Neuronal stem cell (in vitro differentiated cells): Measurements from ENCODE around the gene SEMA3A.

ENCODE experiments used
- DNase-seq: peaks from one replicate; pipeline ENCODE4 v3.0.0-alpha.2; 2013; ENCODE audit warnings: low spot score
- H2AFZ ChIP-seq: one replicate; pipeline ENCODE4 v1.6.1; 2013; ENCODE audit warnings: mild to moderate bottlenecking, low read length, inconsistent platforms
- H2AK5ac ChIP-seq: 2 replicates; pipeline ENCODE4 v1.6.1; 2013; ENCODE audit warnings: low read depth, mild to moderate bottlenecking, inconsistent platforms, low read length, moderate library complexity, mixed read lengths
- H2BK120ac ChIP-seq: 2 replicates; pipeline ENCODE4 v1.6.1; 2013; ENCODE audit warnings: low read depth, mild to moderate bottlenecking, inconsistent platforms, low read length, moderate library complexity, mixed read lengths
- H2BK12ac ChIP-seq: one replicate; pipeline ENCODE4 v1.6.1; 2013; ENCODE audit warnings: low read length, inconsistent platforms
- H2BK15ac ChIP-seq: 2 replicates; pipeline ENCODE4 v1.6.1; 2013; ENCODE audit warnings: mild to moderate bottlenecking, low read length, inconsistent platforms, mixed read lengths
- H2BK5ac ChIP-seq: one replicate; pipeline ENCODE4 v1.6.1; 2013; ENCODE audit warnings: inconsistent platforms, mild to moderate bottlenecking, low read length, moderate library complexity
- H3K14ac ChIP-seq: one replicate; pipeline ENCODE4 v1.6.1; 2013; ENCODE audit warnings: low read length, inconsistent platforms
- H3K18ac ChIP-seq: 2 replicates; pipeline ENCODE4 v1.6.1; 2013; ENCODE audit warnings: low read length, inconsistent platforms
- H3K23ac ChIP-seq: 2 replicates; pipeline ENCODE4 v1.6.1; 2013; ENCODE audit warnings: low read depth, mild to moderate bottlenecking, mixed read lengths, low read length, inconsistent platforms; ENCODE audit not compliant: poor library complexity
- H3K27ac ChIP-seq: replicated peaks from 3 replicates; pipeline ENCODE4 v1.5.1; 2013; ENCODE audit warnings: low read length, inconsistent platforms
- H3K27me3 ChIP-seq, 3 experiments: 2 replicates each; pipeline ENCODE4 v1.6.1; 2013; ENCODE audit warnings: low read length in 3 of 3, mild to moderate bottlenecking in 2 of 3, inconsistent platforms in 1 of 3, low read depth in 1 of 3, mixed read lengths in 1 of 3, moderate library complexity in 1 of 3; ENCODE audit not compliant: control insufficient read depth in 3 of 3, insufficient read depth in 3 of 3
- H3K36me3 ChIP-seq, 2 donors: replicated peaks in 1 of 2; 2 replicates each; pipeline ENCODE4 v1.6.1; 2013; ENCODE audit warnings: low read length in 2 of 2; ENCODE audit not compliant: control insufficient read depth in 2 of 2, insufficient read depth in 2 of 2
- H3K4ac ChIP-seq: 2 replicates; pipeline ENCODE4 v1.6.1; 2013; ENCODE audit warnings: inconsistent platforms, mild to moderate bottlenecking, low read length, moderate library complexity
- H3K4me1 ChIP-seq, 2 donors: 1 replicate in 1 of 2; 2 replicates in 1 of 2; pipeline ENCODE4 v1.6.1; 2013; ENCODE audit warnings: low read length in 2 of 2, low read depth in 1 of 2; ENCODE audit not compliant: control insufficient read depth in 2 of 2, insufficient read depth in 1 of 2
- H3K4me2 ChIP-seq: one replicate; pipeline ENCODE4 v1.6.1; 2013; ENCODE audit warnings: mild to moderate bottlenecking, low read length, inconsistent platforms; ENCODE audit not compliant: insufficient read depth, poor library complexity, severe bottlenecking
- H3K4me3 ChIP-seq, 2 donors: 2 replicates each; pipeline ENCODE4 v1.5.1; 2013; ENCODE audit warnings: low read length in 2 of 2, mild to moderate bottlenecking in 2 of 2, inconsistent platforms in 1 of 2, moderate library complexity in 1 of 2
- H3K79me1 ChIP-seq: one replicate; pipeline ENCODE4 v1.6.1; 2013; ENCODE audit warnings: low read depth, mild to moderate bottlenecking, inconsistent platforms, low read length, moderate library complexity
- H3K9ac ChIP-seq: one replicate; pipeline ENCODE4 v1.6.1; 2013; ENCODE audit warnings: mild to moderate bottlenecking, low read depth, low read length, inconsistent platforms; ENCODE audit not compliant: poor library complexity
- H3K9me3 ChIP-seq, 2 donors: replicated peaks in 1 of 2; 2 replicates each; pipeline versions ENCODE3 to v1.6.1; 2013; ENCODE audit warnings: low read length in 2 of 2, mild to moderate bottlenecking in 2 of 2, inconsistent platforms in 1 of 2, low read depth in 1 of 2, mixed read lengths in 1 of 2, moderate library complexity in 1 of 2; ENCODE audit not compliant: control insufficient read depth in 2 of 2, insufficient read depth in 1 of 2
- H4K8ac ChIP-seq: one replicate; pipeline ENCODE4 v1.6.1; 2013; ENCODE audit warnings: low read depth, mild to moderate bottlenecking, inconsistent platforms, low read length, moderate library complexity
- H4K91ac ChIP-seq: one replicate; pipeline ENCODE4 v1.6.1; 2013; ENCODE audit warnings: low read length, low read depth, mild to moderate bottlenecking, inconsistent platforms; ENCODE audit not compliant: poor library complexity
- WGBS, 2 donors: extraction: QIAGEN DNeasy Blood & Tissue Kit; methylation state at CpG; one replicate each; pipeline ENCODE4 v1.1.7; 2013; ENCODE audit warnings: missing lambda C conversion rate in 2 of 2, mixed read lengths in 1 of 2; ENCODE audit not compliant: insufficient read length in 2 of 2, insufficient replicate concordance in 1 of 2; ENCODE audit errors: extremely low coverage in 2 of 2; 5-methylcytosine and 5-hydroxymethylcytosine counted together

The SEMA3A gene

GRCh38 chr7:83908526-83908925 is 286.1 kb downstream of the SEMA3A start:
- H3K4me3 ChIP-seq, result no peak overlapping the region
- H3K79me1 ChIP-seq, result no peaks in the 10 kb centered on the region
- no peaks in the 10 kb centered on the region for H3K36me3 ChIP-seq
- H3K4me2 ChIP-seq, result no peak overlapping the region
- no peaks in the 10 kb centered on the region for H3K4me1 ChIP-seq
- WGBS, 2 donors, result no CpG with 5 or more reads among the region's 2 CpGs
- H3K27me3 ChIP-seq, result no peaks in the 10 kb centered on the region
- no peaks in the 10 kb centered on the region for H3K9me3 ChIP-seq
- no peak overlapping the region for H2AK5ac ChIP-seq
- H4K8ac ChIP-seq, result no peak overlapping the region
- no peak overlapping the region for H3K27ac ChIP-seq
- no peak overlapping the region for H2BK5ac ChIP-seq
- no peak overlapping the region for H3K14ac ChIP-seq
- H2BK120ac ChIP-seq, result no peak overlapping the region
- H2BK15ac ChIP-seq, result no peak overlapping the region
- H2BK12ac ChIP-seq, result no peak overlapping the region
- no peak overlapping the region for H4K91ac ChIP-seq
- no peak overlapping the region for H3K23ac ChIP-seq
- DNase-seq, result no peak
- no peak overlapping the region for H3K9ac ChIP-seq
- no peak overlapping the region for H3K4ac ChIP-seq
- no peak overlapping the region for H3K18ac ChIP-seq
- no peak overlapping the region for H2AFZ ChIP-seq
